MM.1S (cell line): Measurements from ENCODE around the gene FAM83E.

Source experiments
- DNase-seq: peaks from one replicate; pipeline ENCODE4 v3.0.0-alpha.2; 2015
- H2AFZ ChIP-seq: fragments of 300-600 bp; sonication (generic); 2 replicates; pipeline ENCODE4 v1.6.0; 2016; ENCODE audit warnings: antibody characterized with exemption, low read length
- H3F3A ChIP-seq: fragments of 300-600 bp; sonication (generic); 2 replicates; pipeline ENCODE4 v1.6.1; 2016; ENCODE audit warnings: mild to moderate bottlenecking, antibody characterized with exemption, low read length, moderate library complexity, mixed read lengths; ENCODE audit not compliant: insufficient read depth
- H3K27ac ChIP-seq: fragments of 300-600 bp; sonication (generic); 2 replicates; pipeline ENCODE4 v1.5.1; 2016; ENCODE audit warnings: mild to moderate bottlenecking, low read length
- H3K27me3 ChIP-seq: fragments of 300-600 bp; sonication (generic); replicated peaks from 2 replicates; pipeline ENCODE4 v1.6.0; 2016; ENCODE audit warnings: low read length; ENCODE audit not compliant: insufficient read depth
- H3K36me3 ChIP-seq: fragments of 300-600 bp; sonication (generic); replicated peaks from 2 replicates; pipeline ENCODE4 v1.6.1; 2016; ENCODE audit warnings: mild to moderate bottlenecking, low read length, mixed read lengths; ENCODE audit not compliant: insufficient read depth
- H3K4me1 ChIP-seq: fragments of 300-600 bp; sonication (generic); 2 replicates; pipeline ENCODE4 v1.6.1; 2016; ENCODE audit warnings: low read length, mixed read lengths
- H3K4me2 ChIP-seq: fragments of 300-600 bp; sonication (generic); 2 replicates; pipeline ENCODE4 v1.6.0; 2016; ENCODE audit warnings: low read depth, low read length
- H3K4me3 ChIP-seq: fragments of 300-600 bp; sonication (generic); 2 replicates; pipeline ENCODE4 v1.5.1; 2016; ENCODE audit warnings: low read length, mixed read lengths
- H3K79me2 ChIP-seq: fragments of 300-600 bp; sonication (generic); 2 replicates; pipeline ENCODE4 v1.6.1; 2016; ENCODE audit warnings: mixed run types, low read length, mixed read lengths
- H3K9ac ChIP-seq: fragments of 300-600 bp; sonication (generic); 2 replicates; pipeline ENCODE4 v1.6.1; 2016; ENCODE audit warnings: low read length, mixed read lengths
- H3K9me2 ChIP-seq: fragments of 300-600 bp; sonication (generic); replicated peaks from 2 replicates; pipeline ENCODE4 v1.6.1; 2016; ENCODE audit warnings: mild to moderate bottlenecking, low read length, mixed read lengths; ENCODE audit not compliant: insufficient read depth
- H3K9me3 ChIP-seq: fragments of 300-600 bp; sonication (generic); replicated peaks from 2 replicates; pipeline ENCODE4 v1.6.1; 2016; ENCODE audit warnings: mild to moderate bottlenecking, low read length, mixed read lengths; ENCODE audit not compliant: insufficient read depth
- H4K20me1 ChIP-seq: fragments of 300-600 bp; sonication (generic); 2 replicates; pipeline ENCODE4 v1.6.1; 2016; ENCODE audit warnings: mild to moderate bottlenecking, low read length, moderate library complexity, mixed read lengths; ENCODE audit not compliant: insufficient read depth
- CTCF ChIP-seq: fragments of 300-600 bp; sonication (generic); IDR thresholded peaks from 2 replicates; pipeline ENCODE4 v1.5.1; 2016; ENCODE audit warnings: antibody characterized with exemption, low read length, mixed read lengths
- EZH2 ChIP-seq: fragments of 300-600 bp; sonication (generic); optimal IDR thresholded peaks from 2 replicates; pipeline ENCODE3; 2017; ENCODE audit warnings: low read depth, mild to moderate bottlenecking, antibody characterized with exemption, low read length, mixed read lengths
- EZH2phosphoT487 ChIP-seq: fragments of 300-600 bp; sonication (generic); IDR thresholded peaks from 2 replicates; pipeline ENCODE4 v1.6.1; 2018; ENCODE audit warnings: antibody characterized with exemption, low read length

FAM83E gene

GRCh38 chr19:48623556-48624066, 8.7 kb upstream of the FAM83E start:
- Histone ChIP-seq H3F3A (peaks cover 4% of the 10 kb centered on the region; the same call in 1 of the 2 replicates), H4K20me1 (no peaks in the 10 kb centered on the region), H3K27ac (no peak overlapping the region; the same call in 1 of the 2 replicates), H3K4me3 (peak overlapping the region; percentile 81), H3K27me3 (no peaks in the 10 kb centered on the region), H3K79me2 (peaks cover 28% of the 10 kb centered on the region), H3K9me2 (no peaks in the 10 kb centered on the region), H3K9me3 (no peaks in the 10 kb centered on the region), H2AFZ (peak overlapping the region; percentile 84), H3K4me2 (peak overlapping the region; percentile 79), H3K36me3 (no peaks in the 10 kb centered on the region), H3K4me1 (peaks cover 11% of the 10 kb centered on the region), H3K9ac (peak overlapping the region; percentile 27; the same call in 1 of the 2 replicates)
- DNase-seq = no peak
- TF ChIP-seq EZH2phosphoT487 (no peak), EZH2 (no peak), CTCF (no peak)

- DNase-seq = no peak
- H3K4me2 ChIP-seq = peak overlapping the region; percentile 96
- H3K4me3 ChIP-seq = peak overlapping the region; percentile 85
- TF ChIP-seq CTCF (no peak; the same call in 1 of the 2 replicates), EZH2 (no peak), EZH2phosphoT487 (no peak)
- H3K4me1 ChIP-seq = peaks cover 20% of the 10 kb centered on the region
- peaks cover 35% of the 10 kb centered on the region for H3F3A ChIP-seq
- peak overlapping the region; percentile 82 for H3K9ac ChIP-seq
- no peaks in the 10 kb centered on the region for H3K9me2 ChIP-seq
- peaks cover 47% of the 10 kb centered on the region for H3K79me2 ChIP-seq
- peaks cover 19% of the 10 kb centered on the region for H3K36me3 ChIP-seq
- H4K20me1 ChIP-seq = peaks cover 28% of the 10 kb centered on the region
- H2AFZ ChIP-seq = peak overlapping the region; percentile 83
- H3K9me3 ChIP-seq = no peaks in the 10 kb centered on the region
- peak overlapping the region; percentile 63 for H3K27ac ChIP-seq
- no peaks in the 10 kb centered on the region for H3K27me3 ChIP-seq
These were observed 5.1 kb upstream of the FAM83E start for GRCh38 chr19:48619692-48620585.

GRCh38 chr19:48618916-48619691, 4.2 kb upstream of the FAM83E start, which contains the start of the genes RPL18 and SPHK2:
TSS of gene RPL18 (minus strand) at chr19:48619178. CDS start at chr19:48619143, 35 bp downstream.
TSS of gene SPHK2 (plus strand) at chr19:48619506. CDS start at chr19:48620515, 1,009 bp downstream.
- peak within 1 kb of the TSS; percentile 93 for H3K4me3 ChIP-seq
- TF ChIP-seq EZH2phosphoT487 (no peak), EZH2 (no peak), CTCF (no peak)
- peak within 1 kb of the TSS; percentile 63 for H3K27ac ChIP-seq
- peaks cover 19% of the 10 kb centered on the region for H3K36me3 ChIP-seq
- DNase-seq = peak; percentile 99
- H3K4me1 ChIP-seq = peaks cover 20% of the 10 kb centered on the region
- peaks cover 28% of the 10 kb centered on the region for H4K20me1 ChIP-seq
- H3K9me3 ChIP-seq = no peaks in the 10 kb centered on the region
- H3K9ac ChIP-seq = peak within 1 kb of the TSS; percentile 96
- H3K4me2 ChIP-seq = peak within 1 kb of the TSS; percentile 96
- H2AFZ ChIP-seq = peak within 1 kb of the TSS; percentile 83
- no peaks in the 10 kb centered on the region for H3K27me3 ChIP-seq
- H3K9me2 ChIP-seq = no peaks in the 10 kb centered on the region
- H3F3A ChIP-seq = peaks cover 37% of the 10 kb centered on the region
- peaks cover 39% of the 10 kb centered on the region for H3K79me2 ChIP-seq
